Breast epithelium (tissue), 4 donors: ENCODE results near the gene FAM98C. TPM values are rescaled to one million over a fixed set of nuclear protein-coding genes. Genes with fewer than 3 reads are reported as not detected.

Source experiments
- DNase-seq, 2 donors: peaks; one replicate each; pipeline ENCODE4 v3.0.0-alpha.2; 2019; ENCODE audit warnings: low spot score in 2 of 2
- H3K27ac ChIP-seq, 2 donors: fragments of 200-600 bp; sonication (generic) in 1 of 2; one replicate each; pipeline ENCODE4 v1.5.1; 2016 to 2019; ENCODE audit warnings: mild to moderate bottlenecking in 1 of 2
- H3K27me3 ChIP-seq, 2 donors: fragments of 200-600 bp; sonication (generic) in 1 of 2; one replicate each; pipeline versions ENCODE4 v1.5.1 to v1.6.0; 2017 to 2019; ENCODE audit warnings: control low read depth in 1 of 2, mild to moderate bottlenecking in 1 of 2
- H3K36me3 ChIP-seq: fragments of 200-600 bp; one replicate; pipeline ENCODE4 v1.5.1; 2019
- H3K4me1 ChIP-seq, 2 donors: fragments of 200-600 bp; sonication (generic); one replicate each; pipeline ENCODE4 v1.5.1; 2016 to 2019; ENCODE audit warnings: control low read depth in 1 of 2
- H3K4me3 ChIP-seq, 3 donors: fragments of 200-600 bp; sonication (generic); 1 replicate in 2 of 3; 2 replicates in 1 of 3; pipeline ENCODE4 v1.5.1; 2016 to 2019; ENCODE audit warnings: mild to moderate bottlenecking in 3 of 3, moderate library complexity in 2 of 3
- H3K9me3 ChIP-seq, 2 donors: fragments of 200-600 bp; sonication (generic) in 1 of 2; one replicate each; pipeline ENCODE4 v1.5.1; 2016 to 2019; ENCODE audit warnings: control low read depth in 1 of 2
- POLR2A ChIP-seq: fragments of 450-650 bp; IDR thresholded peaks from one replicate; pipeline ENCODE4 v1.6.1; 2016; ENCODE audit warnings: antibody characterized with exemption, mild to moderate bottlenecking, moderate library complexity
- POLR2AphosphoS5 ChIP-seq, 3 donors: sonication (generic); formaldehyde crosslinking; IDR thresholded peaks; one replicate each; pipeline ENCODE4 v1.6.1; 2017; ENCODE audit warnings: antibody characterized with exemption in 3 of 3
- intact Hi-C: fragments of 100-400 bp; cut with DNase I; formaldehyde crosslinking; loops from one replicate; pipeline ENCODE4 v1.15.1; 2023; ENCODE audit warnings: low total_unique reads
- total RNA-seq, 3 donors: library from RNA; depleted of rRNA; stranded (reverse); fragments of >200 nt; gene quantifications; one replicate each; pipeline ENCODE4 v1.1.0, GENCODE V29; 2016
- TF ChIP-seq, protein P1 (sequence below), 3 donors: fragments of 450-650 bp; IDR thresholded peaks; one replicate each; pipeline ENCODE4 v1.5.1; 2016 to 2017; ENCODE audit warnings: antibody characterized with exemption in 3 of 3, mild to moderate bottlenecking in 3 of 3, moderate library complexity in 3 of 3

FAM98C gene
- total RNA-seq, 3 donors from 2014 or later, result 21.1 to 32.6 (median 22.9) TPM

DNA sequence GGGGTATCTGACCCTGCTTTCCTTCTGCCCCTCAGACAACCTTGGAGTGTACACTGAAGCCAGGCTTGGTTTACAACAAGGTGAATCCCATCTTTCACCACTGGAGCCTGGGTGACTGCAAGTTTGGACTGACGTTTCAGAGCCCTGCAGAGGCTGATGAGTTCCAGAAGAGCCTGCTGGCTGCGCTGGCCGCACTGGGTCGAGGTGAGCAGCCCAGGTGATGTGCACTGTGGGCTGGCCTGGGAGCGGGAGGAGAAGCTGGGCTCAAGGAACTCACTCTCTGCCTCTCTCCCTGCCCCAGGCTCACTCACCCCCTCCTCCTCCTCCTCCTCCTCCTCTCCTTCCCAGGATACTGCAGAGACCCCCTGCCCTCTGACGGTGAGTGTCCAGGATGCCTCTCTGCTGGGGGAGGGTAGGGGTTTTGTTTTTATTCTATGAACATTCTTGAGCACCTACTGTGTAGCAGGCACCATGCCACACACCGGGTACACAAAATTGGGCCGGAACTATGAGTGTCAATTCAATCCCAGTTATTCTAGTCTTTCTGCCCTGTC is 10.9 kb upstream of the FAM98C start:
- Histone ChIP-seq H3K27me3 (peaks cover 5 to 20% of the 10 kb centered on the region in 2 donors), H3K36me3 (no peaks in the 10 kb centered on the region), H3K4me1 (peaks cover 0 to 5% of the 10 kb centered on the region in 2 donors), H3K27ac (no peak overlapping the region), H3K9me3 (no peaks in the 10 kb centered on the region), H3K4me3 (no peak overlapping the region)
- intact Hi-C loops, result no loop called here
- TF ChIP-seq POLR2A (no peak), POLR2AphosphoS5 (IDR thresholded peaks at IDR 0.05) (no peak)
- TF ChIP-seq, protein P1, sequence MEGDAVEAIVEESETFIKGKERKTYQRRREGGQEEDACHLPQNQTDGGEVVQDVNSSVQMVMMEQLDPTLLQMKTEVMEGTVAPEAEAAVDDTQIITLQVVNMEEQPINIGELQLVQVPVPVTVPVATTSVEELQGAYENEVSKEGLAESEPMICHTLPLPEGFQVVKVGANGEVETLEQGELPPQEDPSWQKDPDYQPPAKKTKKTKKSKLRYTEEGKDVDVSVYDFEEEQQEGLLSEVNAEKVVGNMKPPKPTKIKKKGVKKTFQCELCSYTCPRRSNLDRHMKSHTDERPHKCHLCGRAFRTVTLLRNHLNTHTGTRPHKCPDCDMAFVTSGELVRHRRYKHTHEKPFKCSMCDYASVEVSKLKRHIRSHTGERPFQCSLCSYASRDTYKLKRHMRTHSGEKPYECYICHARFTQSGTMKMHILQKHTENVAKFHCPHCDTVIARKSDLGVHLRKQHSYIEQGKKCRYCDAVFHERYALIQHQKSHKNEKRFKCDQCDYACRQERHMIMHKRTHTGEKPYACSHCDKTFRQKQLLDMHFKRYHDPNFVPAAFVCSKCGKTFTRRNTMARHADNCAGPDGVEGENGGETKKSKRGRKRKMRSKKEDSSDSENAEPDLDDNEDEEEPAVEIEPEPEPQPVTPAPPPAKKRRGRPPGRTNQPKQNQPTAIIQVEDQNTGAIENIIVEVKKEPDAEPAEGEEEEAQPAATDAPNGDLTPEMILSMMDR (IDR thresholded peaks at IDR 0.05), result no peak
- DNase-seq, result no peak

DNA sequence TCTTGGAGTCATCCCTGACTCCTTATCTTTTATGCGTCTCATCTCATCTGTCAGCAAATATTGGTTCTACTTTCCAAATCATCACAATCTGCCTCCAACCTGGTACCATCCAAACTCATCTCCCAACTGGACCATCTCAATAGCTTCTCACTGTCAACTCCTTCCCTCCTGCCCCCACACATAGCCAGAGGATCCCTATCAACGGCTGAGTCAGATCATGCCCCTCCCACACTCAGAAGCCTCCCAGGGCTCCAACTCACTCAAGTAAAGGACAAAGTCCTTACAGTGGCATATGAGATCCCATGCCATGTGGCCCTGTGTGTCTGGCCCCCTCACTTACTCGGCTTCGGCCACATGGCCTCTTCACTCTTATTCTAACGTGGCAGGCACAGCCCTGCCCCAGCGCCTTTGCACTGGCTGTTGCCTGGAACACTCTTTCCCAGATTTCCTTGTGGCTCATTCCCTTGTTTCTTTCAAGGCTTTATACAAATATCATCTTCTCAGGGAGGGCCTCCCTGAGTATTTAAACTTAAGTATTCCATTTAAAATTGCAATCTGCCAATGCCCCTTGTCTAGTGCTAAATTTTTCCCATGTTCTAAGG is 10.1 kb upstream of the FAM98C start:
- H3K27me3 ChIP-seq, result peaks cover 5 to 21% of the 10 kb centered on the region in 2 donors
- H3K9me3 ChIP-seq, result no peaks in the 10 kb centered on the region
- no peaks in the 10 kb centered on the region for H3K36me3 ChIP-seq
- no peak overlapping the region for H3K27ac ChIP-seq
- no peaks in the 10 kb centered on the region for H3K4me1 ChIP-seq
- no peak overlapping the region for H3K4me3 ChIP-seq
- TF ChIP-seq POLR2A (no peak), POLR2AphosphoS5 (IDR thresholded peaks at IDR 0.05) (no peak)
- TF ChIP-seq, protein P1 (IDR thresholded peaks at IDR 0.05), result no peak
- no peak for DNase-seq
- intact Hi-C loops, result no loop called here

DNA sequence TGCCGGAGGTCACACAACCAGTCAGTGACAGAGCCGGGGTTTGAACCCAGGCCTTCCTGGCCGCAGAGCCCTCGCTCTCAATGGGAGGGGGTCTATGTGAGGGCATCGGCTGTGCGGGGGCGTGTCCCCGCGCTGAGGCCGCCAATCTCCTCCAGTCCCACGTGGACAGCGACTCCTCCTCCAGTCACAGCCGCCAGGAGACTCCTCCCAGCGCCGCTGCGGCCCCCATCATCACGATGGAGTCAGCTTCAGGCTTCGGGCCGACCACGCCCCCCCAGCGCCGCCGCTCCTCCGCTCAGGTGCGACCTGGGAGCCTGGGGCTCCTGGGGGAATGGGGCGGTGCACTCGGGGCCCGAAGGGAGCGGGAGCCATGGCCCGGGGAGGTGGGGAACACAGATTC is 8.4 kb upstream of the FAM98C start:
- TF ChIP-seq POLR2AphosphoS5 (IDR thresholded peaks at IDR 0.05) (no peak), POLR2A (no peak)
- TF ChIP-seq, protein P1 (IDR thresholded peaks at IDR 0.05), result no peak
- Histone ChIP-seq H3K27ac (no peak overlapping the region), H3K27me3 (peaks cover 5 to 26% of the 10 kb centered on the region in 2 donors), H3K9me3 (no peaks in the 10 kb centered on the region), H3K36me3 (no peaks in the 10 kb centered on the region), H3K4me1 (no peaks in the 10 kb centered on the region), H3K4me3 (no peak overlapping the region)
- intact Hi-C loops, result no loop called here
- DNase-seq, result no peak

GRCh38 chr19:38395381-38396114 is 7.3 kb upstream of the FAM98C start:
- Histone ChIP-seq H3K36me3 (no peaks in the 10 kb centered on the region), H3K4me3 (peak overlapping the region in 2 of 3 donors; percentile 15 to 40), H3K27ac (no peak overlapping the region), H3K27me3 (peaks cover 5 to 29% of the 10 kb centered on the region in 2 donors), H3K4me1 (no peaks in the 10 kb centered on the region), H3K9me3 (no peaks in the 10 kb centered on the region)
- DNase-seq, result no peak
- intact Hi-C loops, result no loop called here
- TF ChIP-seq POLR2A, result no peak
- no peak for TF ChIP-seq POLR2AphosphoS5 (IDR thresholded peaks at IDR 0.05)
- TF ChIP-seq, protein P1 (IDR thresholded peaks at IDR 0.05), result no peak

- Histone ChIP-seq H3K27me3 (peaks cover 5 to 29% of the 10 kb centered on the region in 2 donors), H3K27ac (no peak overlapping the region), H3K4me1 (no peaks in the 10 kb centered on the region), H3K36me3 (no peaks in the 10 kb centered on the region), H3K9me3 (no peaks in the 10 kb centered on the region), H3K4me3 (no peak overlapping the region)
- intact Hi-C loops, result no loop called here
- TF ChIP-seq POLR2AphosphoS5 (IDR thresholded peaks at IDR 0.05), result no peak
- TF ChIP-seq POLR2A, result no peak
- TF ChIP-seq, protein P1 (IDR thresholded peaks at IDR 0.05), result no peak
- no peak for DNase-seq
These were observed 3.8 kb upstream of the FAM98C start for GRCh38 chr19:38399081-38399480.
